ENCODE results near the gene SULT2B1. TPM values are rescaled to one million over a fixed set of nuclear protein-coding genes. Genes with fewer than 3 reads are reported as not detected.

The SULT2B1 gene
- total RNA-seq, 1 experiment from 2014 or later, result not detected

DNA sequence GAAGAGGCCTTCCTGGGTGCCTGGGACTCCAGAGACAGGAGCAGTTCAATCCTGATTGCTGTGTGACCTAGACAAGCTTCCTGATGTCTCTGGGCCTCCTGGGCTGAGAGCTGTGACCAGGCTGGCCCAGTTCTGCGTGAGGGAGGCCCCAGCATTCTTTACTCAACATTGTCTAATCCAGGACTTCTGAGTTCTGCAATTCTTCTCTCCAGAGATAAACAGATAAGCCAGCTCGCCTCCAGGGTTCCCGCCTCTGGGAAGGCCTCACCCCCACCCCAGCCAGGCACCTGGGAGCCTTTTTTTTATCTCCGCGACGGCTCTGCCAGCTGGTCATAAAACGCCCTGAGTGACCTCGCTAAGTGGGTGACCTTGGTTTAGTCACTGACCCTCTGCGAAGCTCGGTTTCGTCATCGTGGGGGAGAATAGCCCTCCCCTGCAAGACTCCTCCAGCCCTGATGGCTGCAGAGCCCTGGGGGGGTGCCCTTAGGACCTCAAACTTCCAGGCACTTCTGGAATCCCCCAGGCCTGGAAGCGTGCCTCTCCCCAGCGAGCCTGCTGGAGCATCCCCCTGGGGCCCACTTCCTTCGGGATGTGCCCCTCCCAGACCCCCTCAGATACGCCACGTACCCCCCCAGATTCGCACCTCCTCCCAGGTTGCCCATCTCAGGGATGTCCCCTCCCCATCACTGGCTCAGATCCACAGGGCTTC lies 1.9 kb downstream of the SULT2B1 start:
- ChIA-PET POLR2A (no interaction called here), CTCF (interaction anchor here (0.6 to 0.9 kb wide), 3 partner anchors 64 to 200 kb away, joined by 3 to 4 read pairs (median 4); no protein-coding TSS in a partner anchor)
- Mint-ChIP-seq H3K27me3 (ENCODE audit: insufficient read depth, unreplicated experiment) (peaks cover 10% of the 10 kb centered on the region), H3K4me3 (ENCODE audit: unreplicated experiment) (no peak overlapping the region), H3K27ac (ENCODE audit: low read depth, unreplicated experiment) (no peak overlapping the region), H3K9me3 (ENCODE audit: unreplicated experiment) (no peaks in the 10 kb centered on the region), H3K36me3 (ENCODE audit: insufficient read depth, unreplicated experiment) (no peaks in the 10 kb centered on the region), H3K4me1 (ENCODE audit: insufficient read depth, unreplicated experiment) (peaks cover 6% of the 10 kb centered on the region)
- BruUV-seq (replicated peaks), result no TSS peak
- TF ChIP-seq, protein P1, sequence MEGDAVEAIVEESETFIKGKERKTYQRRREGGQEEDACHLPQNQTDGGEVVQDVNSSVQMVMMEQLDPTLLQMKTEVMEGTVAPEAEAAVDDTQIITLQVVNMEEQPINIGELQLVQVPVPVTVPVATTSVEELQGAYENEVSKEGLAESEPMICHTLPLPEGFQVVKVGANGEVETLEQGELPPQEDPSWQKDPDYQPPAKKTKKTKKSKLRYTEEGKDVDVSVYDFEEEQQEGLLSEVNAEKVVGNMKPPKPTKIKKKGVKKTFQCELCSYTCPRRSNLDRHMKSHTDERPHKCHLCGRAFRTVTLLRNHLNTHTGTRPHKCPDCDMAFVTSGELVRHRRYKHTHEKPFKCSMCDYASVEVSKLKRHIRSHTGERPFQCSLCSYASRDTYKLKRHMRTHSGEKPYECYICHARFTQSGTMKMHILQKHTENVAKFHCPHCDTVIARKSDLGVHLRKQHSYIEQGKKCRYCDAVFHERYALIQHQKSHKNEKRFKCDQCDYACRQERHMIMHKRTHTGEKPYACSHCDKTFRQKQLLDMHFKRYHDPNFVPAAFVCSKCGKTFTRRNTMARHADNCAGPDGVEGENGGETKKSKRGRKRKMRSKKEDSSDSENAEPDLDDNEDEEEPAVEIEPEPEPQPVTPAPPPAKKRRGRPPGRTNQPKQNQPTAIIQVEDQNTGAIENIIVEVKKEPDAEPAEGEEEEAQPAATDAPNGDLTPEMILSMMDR (IDR thresholded peaks at IDR 0.05; ENCODE audit: unreplicated experiment), result no peak
- peak; percentile 29 for DNase-seq (ENCODE audit: unreplicated experiment)
- intact Hi-C loops (cut with micrococcal nuclease), result no loop called here

DNA sequence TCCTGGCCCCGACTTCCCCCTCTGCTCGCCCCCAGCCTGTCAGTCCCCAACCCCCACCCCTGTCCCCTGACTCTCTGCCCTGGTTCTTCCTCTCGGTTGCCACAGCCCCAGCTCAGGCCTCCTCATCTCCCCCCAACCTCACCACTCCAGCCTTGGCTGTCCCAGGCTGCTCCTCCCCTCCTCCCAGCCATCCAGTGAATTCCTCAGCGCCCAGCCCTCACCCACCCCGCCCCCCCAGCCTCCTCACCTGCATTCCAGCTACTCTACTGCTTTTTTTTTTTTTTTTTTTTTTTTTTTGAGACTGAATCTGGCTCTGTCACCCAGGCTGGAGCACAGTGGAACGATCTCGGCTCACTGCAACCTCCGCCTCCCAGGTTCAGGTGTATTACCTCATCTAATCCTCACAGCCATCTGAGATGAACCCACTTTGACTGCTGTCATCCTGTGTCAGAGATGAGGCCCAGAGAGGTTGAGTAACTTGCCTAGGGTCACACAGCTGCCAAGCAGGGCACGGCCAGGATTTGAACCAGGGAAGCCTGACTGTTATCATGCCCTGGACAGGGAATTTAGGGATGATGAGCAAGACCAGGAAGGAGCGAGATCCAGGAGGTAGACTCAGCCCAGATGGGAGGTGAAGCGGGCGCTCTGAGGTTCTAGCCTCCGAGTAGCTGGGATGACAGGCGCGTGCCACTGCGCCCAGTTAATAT lies 2.6 kb downstream of the SULT2B1 start:
- ChIA-PET POLR2A (no interaction called here), CTCF (interaction anchor here (0.6 to 0.7 kb wide), 2 partner anchors 181 to 201 kb away, joined by 3 to 4 read pairs; no protein-coding TSS in a partner anchor)
- no TSS peak for BruUV-seq (replicated peaks)
- intact Hi-C loops (cut with micrococcal nuclease), result no loop called here
- no peak overlapping the region for H3K4me3 Mint-ChIP-seq (ENCODE audit: unreplicated experiment)
- peaks cover 10% of the 10 kb centered on the region for H3K27me3 Mint-ChIP-seq (ENCODE audit: insufficient read depth, unreplicated experiment)
- TF ChIP-seq, protein P1 (IDR thresholded peaks at IDR 0.05; ENCODE audit: unreplicated experiment), result no peak
- no peak overlapping the region for H3K27ac Mint-ChIP-seq (ENCODE audit: low read depth, unreplicated experiment)
- peaks cover 6% of the 10 kb centered on the region for H3K4me1 Mint-ChIP-seq (ENCODE audit: insufficient read depth, unreplicated experiment)
- H3K9me3 Mint-ChIP-seq (ENCODE audit: unreplicated experiment), result no peaks in the 10 kb centered on the region
- no peaks in the 10 kb centered on the region for H3K36me3 Mint-ChIP-seq (ENCODE audit: insufficient read depth, unreplicated experiment)
- DNase-seq (ENCODE audit: unreplicated experiment), result no peak

DNA sequence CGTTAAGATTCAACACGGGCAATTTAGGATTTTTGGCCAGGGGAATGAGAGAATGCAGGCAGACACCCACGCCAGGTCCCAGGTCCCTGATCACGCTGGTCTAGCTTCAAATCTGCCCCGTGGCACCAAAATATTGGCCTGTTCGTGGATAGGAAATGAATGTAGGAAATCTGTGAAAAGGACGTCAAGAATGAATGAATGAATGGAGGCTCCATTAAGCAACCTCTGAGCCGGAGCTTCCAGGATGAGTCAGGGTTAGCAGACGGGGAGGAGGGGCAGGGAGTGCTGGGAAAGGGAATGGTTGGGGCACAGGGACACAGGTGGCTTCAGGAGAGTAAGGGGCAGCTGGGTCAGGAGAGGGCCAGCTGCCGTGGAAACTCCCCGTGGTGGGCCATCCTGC lies 4.2 kb downstream of the SULT2B1 start:
- H3K27ac Mint-ChIP-seq (ENCODE audit: low read depth, unreplicated experiment), result no peak overlapping the region

More for the DNA sequence above, 4.2 kb downstream of the SULT2B1 start:
- CTCF ChIA-PET, result interaction anchor here (0.7 to 1.2 kb wide), 3 partner anchors 49 to 265 kb away, joined by 3 to 5 read pairs (median 3); no protein-coding TSS in a partner anchor
- Mint-ChIP-seq H3K4me1 (ENCODE audit: insufficient read depth, unreplicated experiment) (peaks cover 6% of the 10 kb centered on the region), H3K4me3 (ENCODE audit: unreplicated experiment) (no peak overlapping the region), H3K36me3 (ENCODE audit: insufficient read depth, unreplicated experiment) (no peaks in the 10 kb centered on the region), H3K9me3 (ENCODE audit: unreplicated experiment) (no peaks in the 10 kb centered on the region), H3K27me3 (ENCODE audit: insufficient read depth, unreplicated experiment) (peaks cover 7% of the 10 kb centered on the region)
- intact Hi-C loops (cut with micrococcal nuclease), result no loop called here
- POLR2A ChIA-PET, result interaction anchor here (0.9 to 1.5 kb wide), 3 partner anchors 11 to 40 kb away, joined by 3 to 7 read pairs (median 4); no protein-coding TSS in a partner anchor
- TF ChIP-seq, protein P1 (IDR thresholded peaks at IDR 0.05; ENCODE audit: unreplicated experiment), result no peak
- BruUV-seq (replicated peaks), result no TSS peak
- DNase-seq (ENCODE audit: unreplicated experiment), result peak; percentile 87

Measured in MCF 10A (cell line).